GM18861 (cell line): ENCODE results near the gene RPRD1A.
"Not testable (repeated sequence)": the region's sequence is repeated elsewhere in the genome, so short reads cannot be mapped to it uniquely, and the experiment has no call there.

Experiments used
- ATAC-seq: cut with Tn5 transposase; IDR thresholded peaks from one replicate; pipeline ENCODE4 v1.9.1; 2021; ENCODE audit not compliant: unreplicated experiment

RPRD1A gene

DNA sequence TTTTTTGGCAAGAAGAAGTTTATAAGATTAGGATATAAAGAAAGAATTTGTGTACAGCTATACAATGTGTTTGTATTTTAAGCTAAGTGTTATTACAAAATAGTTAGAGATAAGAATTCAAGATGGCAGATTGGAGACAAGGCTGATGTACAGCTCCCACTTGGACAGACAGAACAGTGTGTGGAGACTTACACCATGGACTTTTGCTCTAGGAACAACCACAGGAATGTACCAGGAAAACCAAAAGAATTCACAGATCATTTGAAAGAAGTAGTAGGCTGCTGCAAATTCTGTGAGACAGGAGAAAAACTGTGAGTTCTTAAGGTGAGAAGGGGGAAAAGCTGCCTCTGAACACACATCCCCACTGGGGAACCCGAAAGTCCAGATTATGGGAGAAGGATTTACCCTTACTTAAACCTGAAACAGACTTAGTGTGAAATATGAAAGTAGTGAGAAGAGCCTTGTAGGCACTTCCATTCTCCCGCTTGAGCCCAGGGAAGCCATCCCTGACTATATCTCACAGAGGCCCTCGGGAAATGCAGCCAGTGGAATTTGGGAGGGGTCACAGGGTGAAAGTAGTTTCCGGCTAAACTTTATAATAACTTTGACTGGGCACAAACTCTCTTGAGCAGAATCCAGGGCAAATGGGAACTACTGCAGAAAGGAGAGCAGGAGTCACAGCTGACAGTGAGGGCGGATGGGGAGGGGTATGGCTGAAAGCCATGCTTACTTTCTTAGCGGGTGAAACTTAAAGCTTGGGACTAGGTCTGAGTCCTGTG lies 11.6 kb upstream of the RPRD1A start:
- ATAC-seq = no peak

DNA sequence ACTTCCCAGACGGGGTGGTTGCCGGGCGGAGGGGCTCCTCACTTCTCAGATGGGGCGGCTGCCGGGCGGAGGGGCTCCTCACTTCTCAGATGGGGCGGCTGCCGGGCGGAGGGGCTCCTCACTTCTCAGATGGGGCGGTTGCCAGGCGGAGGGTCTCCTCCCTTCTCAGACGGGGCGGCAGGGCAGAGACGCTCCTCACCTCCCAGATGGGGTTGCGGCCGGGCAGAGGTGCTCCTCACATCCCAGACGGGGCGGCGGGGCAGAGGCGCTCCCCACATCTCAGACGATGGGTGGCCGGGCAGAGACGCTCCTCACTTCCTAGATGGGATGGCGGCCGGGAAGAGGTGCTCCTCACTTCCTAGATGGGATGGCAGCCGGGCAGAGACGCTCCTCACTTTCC lies 10.4 kb upstream of the RPRD1A start:
- ATAC-seq = not testable (repeated sequence)

DNA sequence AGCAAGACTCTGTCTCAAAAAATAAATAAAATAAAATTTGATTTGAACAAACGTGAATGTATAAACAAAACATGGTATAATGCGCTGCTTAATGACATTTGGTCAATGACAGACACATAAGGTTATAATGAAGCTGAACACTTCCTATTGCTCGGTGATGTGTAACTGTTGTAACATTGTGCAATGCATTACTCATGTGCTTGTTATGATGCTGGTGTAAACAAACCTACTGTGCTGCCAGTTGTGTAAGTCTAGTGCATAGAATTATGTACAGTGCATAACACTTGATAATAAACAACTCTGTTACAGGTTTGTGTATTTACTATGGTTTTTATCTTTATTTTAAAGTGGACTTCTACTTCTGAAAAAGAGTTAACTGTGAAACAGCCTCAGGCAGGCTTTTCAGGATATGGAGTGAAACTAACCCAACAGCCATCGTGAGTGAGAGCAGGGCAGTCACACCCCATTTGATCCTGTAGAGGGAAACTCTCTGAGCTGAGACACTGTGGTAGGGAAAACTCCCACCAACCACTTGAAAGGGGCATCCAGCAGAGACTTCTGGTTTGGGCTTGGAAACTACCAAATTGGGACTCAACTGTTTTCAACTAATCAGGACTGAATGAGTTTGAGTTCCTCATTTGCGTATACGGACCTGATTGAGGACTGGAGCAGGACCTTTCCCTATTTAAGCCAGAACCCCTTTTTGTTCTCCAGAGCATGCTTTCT lies 8.7 kb upstream of the RPRD1A start:
- ATAC-seq = no peak

DNA sequence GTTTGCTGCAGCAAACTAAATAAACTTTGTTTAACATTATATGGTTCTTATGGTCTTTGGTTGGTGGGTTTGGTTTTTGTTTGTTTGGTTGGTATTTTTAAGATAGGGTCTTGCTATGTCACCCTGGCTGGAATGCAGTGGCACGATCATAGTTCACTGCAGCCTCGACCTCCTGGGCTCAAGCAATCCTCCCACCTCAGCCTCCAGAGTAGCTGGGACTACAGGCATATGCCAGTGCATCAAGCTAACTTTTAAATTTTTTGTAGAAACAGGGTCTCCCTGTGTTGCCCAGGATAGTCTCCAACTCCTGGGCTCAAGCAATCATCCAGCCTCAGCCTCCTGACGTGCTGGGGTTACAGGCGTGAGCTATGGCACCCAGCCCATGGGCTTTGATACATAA lies 7.1 kb upstream of the RPRD1A start:
- ATAC-seq = no peak

DNA sequence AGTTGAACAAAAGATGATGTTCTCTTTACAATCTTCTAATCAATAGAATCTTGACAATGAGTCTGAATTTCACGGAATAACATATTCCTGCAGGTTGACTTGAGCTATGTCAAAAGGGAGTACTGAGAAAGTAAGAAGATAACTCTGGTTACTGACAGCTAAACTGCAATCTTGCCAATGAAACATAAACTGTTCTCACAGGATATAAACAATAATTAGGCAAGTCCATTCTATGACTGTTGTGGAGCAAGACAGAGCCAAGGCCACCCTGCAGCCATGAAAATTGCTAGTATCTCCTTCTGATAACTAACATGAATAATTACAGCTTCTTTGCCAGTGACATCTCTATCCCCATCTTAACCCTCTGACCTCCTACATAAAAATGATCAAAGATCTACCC lies 6.3 kb upstream of the RPRD1A start:
- ATAC-seq = no peak

DNA sequence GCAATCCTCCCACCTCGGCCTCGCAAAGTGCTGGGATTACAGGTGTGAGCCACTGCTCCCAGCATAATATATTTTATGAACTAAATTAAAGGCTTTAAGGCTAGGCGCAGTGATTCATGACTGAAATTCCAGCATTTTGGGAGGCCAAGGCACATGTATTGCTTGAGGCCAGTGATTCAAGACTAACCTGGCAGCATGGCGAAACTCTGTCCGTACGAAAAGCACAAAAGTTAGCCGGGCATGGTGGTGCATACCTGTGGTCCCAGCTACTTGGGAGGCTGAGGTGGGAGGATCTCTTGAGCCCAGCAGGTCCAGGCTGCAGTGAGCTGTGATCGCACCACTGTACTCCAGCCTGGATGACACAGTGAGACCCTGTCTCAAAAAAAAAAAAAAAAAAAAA lies 5.0 kb upstream of the RPRD1A start:
- not testable (repeated sequence) for ATAC-seq

DNA sequence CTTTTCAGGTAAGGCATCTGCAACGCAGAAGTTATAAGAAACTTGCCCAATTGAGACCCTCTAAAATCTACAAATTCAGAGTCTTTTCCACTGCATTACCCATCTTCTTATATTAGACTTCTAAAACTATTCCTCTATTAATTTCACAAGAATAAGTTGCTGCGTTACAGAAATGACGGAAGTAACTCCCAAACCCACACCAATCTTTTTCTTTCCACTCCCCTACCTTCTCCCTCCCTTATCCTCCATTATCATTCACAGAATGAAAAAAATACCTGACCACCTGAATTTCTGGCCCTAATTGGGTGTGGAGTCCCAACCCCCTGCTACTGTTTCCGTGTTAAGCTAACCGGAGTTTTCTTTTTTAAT lies 689 bp downstream of the RPRD1A start:
- no peak for ATAC-seq

DNA sequence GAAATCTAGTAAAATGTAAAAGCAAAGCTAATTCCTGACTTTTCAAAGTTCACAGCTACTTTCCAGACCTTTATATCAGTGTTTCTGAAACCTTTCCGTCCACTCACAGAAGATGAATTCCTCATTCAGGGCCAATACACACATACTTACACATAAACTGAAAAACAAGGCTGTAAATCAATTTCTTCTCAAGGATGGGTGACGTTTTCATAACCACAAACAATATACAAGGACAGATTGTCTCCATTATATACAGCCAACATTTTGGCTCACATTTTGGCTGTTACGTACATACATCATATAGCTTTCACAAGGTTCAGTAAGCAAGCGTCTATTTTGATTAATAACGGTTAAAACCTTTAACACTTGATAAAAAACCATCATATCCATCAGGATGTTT lies 1.4 kb downstream of the RPRD1A start:
- ATAC-seq = no peak

DNA sequence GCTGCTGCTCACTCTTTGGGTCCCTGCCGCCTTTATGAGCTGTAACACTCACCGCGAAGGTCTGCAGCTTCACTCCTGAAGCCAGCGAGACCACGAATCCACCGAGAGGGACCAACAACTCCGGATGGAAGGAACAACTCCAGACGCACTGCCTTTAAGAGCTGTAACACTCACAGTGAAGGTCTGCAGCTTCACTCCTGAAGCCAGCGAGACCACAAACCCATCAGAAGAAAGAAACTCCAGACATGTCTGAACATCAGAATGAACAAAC lies 2.6 kb downstream of the RPRD1A start:
- not testable (repeated sequence) for ATAC-seq

DNA sequence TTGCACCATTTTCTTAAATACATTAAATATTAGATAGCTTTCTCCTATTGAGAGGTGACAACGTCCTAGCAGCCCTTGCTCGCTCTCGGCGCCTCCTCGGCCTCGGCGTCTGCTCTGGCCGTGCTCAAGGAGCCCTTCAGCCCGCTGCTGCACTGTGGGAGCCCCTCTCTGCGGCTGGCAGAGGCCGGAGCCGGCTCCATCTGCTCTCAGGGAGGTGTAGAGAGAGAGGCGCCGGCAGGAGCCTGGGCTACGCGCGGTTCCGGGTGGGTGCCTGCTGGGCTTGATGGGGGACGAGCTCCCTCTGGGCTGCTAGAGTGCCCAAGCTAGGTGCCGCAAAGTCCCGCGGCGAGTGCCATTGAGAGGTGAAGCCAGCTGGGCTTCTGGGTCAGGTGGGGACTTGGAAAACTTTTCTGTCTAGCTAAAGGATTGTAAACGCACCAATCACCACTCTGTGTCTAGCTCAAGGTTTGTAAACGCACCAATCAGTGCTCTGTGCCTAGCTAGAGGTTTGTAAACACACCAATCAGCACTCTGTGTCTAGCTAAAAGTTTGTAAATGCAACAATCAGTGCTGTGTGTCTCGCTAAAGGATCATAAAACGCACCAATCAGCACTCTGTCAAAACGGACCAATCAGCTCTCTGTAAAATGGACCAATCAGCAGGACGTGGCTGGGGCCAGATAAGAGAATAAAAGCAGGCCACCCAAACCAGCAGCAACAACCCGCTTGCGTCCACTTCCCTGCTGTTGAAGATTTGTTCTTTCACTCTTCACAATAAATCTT lies 3.1 kb downstream of the RPRD1A start:
- ATAC-seq = no peak

DNA sequence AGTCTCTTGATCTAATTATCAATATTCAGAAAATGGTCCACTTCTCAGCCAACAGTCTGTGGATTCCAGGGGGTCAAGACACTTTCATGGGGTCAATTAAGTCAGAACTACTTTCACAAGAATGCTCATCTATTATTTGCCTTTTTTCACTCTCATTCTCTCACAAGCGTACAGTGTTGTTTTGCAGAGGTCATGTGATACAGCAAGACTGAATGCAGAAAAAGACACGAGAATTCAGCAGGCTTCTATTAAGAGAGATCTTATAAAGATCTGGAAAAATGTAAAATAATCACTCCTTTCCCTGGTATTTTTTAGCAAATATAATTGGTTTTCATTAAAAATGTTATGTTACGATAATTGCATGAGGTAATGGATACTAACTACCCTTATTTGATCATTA lies 8.7 kb downstream of the RPRD1A start:
- no peak for ATAC-seq

DNA sequence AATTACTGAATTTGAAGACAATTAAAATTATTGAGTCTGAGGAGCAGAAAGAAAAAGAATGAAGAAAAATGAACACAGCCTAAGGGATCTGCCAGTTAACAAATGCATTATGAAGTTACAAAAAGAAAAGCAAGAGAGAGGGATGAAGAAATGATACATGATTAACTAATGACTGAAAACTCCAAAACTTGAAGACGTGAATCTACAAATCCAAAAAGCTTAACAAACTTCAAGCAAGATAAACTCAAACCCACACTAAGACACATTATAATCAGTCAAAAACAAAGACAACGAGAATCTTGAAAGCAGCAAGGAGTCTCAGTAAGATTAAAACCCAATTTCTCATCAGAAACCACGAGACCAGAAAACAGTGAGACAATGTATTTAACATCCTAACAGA lies 15.6 kb downstream of the RPRD1A start:
- no peak for ATAC-seq

DNA sequence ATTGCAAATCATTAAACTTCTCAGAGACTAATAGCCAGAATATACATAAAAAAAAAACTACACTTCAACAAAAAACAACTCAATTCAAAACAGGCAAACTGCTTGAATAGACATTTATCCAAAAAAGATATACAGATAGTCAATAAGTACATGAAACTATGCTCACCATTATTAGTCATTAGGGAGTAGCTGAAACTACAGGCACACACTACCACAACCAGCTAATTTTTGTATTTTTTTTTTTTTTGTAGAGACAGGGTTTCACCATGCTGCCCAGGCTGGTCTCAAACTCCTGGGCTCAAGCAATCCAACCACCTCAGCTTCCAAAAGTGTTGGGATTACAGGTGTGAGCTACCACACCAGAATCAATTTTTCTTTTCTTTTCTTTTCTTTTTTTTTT lies 16.9 kb downstream of the RPRD1A start:
- no peak for ATAC-seq

DNA sequence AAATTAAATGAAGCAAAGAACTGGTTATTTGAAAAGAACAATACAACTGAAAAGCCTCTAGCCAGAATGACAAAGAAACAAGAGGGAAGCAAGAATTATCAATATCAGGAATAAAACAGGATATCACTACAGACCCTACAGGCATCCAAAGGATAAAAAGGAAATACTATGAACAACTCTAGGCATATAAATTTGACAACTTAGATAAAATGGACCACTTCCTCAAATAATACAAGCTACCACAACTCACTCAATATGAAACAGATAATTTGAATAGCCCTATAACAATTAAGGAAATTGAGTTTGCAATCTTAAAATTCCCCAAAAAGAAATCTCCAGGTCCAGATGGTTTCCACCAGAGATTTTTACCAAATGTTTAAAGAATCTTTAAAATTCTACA lies 19.8 kb downstream of the RPRD1A start:
- ATAC-seq = no peak

DNA sequence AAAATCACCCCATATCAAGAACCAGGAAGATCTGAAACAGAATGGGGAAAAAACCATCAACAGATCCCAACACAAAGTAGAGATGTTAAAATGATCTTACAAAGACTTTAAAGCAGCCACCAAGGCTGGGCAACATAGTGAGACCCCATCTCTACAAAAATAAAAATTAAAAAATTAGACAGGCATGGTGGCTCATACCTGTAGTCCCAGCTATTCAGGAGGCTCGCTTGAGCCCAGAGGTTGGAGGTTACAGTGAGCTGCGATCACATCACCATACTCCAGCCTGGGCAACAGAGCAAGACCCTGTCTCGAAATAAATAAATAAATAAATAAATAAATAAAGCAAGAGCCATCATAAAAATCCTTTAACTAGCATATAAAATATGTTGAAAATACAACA lies 20.5 kb downstream of the RPRD1A start:
- no peak for ATAC-seq

DNA sequence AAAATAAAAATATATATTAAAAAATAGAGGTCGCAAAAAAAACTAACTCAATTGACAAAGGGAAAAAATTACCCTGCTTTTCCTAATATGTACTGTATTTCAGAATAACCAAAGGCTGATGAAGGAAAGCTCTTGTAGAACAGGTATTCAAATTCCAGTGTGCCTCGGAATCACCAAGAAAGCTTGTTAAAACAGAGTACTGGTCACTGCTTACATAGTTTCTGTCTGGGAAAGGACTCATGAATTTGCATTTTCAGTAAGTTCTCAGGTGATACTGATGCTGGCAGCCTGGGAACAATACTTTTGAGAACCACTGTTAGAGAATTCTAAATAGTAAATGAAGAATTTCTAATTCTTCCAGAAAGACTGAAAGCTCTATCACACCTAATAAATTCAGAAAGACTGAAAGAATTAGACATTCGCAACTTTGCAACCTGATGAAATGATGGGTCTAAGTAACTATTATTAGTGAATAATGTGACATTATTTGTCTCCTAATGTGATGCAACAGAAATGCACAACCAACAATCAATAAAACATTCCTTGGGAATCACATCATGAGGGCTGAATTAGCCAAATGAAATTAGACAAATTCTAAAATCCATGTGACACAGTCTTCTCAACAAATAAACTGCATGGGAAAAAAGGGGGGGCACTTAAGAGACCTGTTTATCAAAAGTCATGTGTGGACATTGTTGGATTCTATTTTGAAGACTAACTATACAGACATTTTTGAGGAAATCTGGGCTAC lies 21.9 kb downstream of the RPRD1A start:
- no peak for ATAC-seq

DNA sequence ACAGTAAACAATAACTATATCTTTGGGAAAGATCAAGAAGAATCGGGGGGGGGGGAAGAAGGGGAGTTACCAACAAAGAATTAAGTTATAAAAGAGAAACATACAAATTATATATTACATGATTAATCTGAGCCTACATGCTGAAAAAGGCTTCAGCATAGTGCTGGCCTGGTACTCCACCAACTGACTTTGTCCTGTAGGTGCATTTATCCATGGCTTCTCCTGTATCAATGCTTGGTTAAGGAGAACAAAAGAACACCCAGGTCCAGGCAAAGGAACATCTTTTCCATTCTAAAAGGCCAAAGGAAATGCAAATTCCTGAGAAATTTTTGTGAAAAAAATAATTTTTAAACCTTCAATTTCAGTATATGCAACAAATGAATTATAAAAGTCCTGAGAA lies 24.2 kb downstream of the RPRD1A start:
- ATAC-seq = no peak

DNA sequence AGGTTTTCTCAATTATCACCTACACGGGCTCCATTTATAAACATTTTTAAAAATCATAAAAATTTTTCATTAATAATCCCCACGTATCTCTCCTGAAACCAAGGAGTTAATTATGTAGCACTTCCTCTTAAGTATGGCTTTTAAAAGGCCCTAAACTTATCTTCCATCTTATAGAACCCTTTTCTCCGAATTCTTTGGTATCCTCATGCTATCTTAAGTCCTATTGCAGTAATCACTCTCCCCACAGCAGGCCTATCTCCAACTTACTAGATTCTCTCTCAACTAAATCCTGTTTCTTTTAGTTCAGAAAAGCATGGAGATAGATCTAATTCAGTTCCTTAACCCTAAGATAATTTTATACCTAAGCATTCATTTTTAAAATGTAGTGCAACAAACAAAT lies 26.2 kb downstream of the RPRD1A start:
- ATAC-seq = no peak

DNA sequence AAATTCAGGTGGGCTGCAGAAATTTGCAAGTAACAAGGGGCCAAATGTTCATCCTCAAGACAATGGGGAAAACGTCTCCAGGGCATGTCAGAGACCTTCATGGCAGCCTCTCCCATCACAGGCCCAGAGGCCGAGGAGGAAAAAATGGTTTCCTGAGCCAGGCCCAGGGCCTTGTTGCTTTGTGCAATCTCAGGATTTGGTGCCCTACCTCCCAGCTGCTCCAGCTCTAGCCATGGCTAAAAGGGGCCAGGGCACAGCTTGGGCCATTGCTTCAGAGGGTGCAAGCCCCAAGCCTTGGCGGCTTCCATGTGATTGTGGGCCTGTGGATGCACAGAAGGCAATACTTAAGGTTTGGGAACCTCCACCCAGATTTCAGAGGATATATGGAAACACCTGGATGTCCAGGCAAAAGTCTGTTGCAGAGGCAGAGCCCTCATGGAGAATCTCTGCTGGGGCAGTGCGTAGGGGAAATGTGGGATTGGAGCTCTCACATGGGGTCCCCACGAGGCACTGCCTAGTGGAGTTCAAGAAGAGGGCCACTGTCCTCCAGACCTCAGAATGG lies 29.2 kb downstream of the RPRD1A start:
- ATAC-seq = no peak

DNA sequence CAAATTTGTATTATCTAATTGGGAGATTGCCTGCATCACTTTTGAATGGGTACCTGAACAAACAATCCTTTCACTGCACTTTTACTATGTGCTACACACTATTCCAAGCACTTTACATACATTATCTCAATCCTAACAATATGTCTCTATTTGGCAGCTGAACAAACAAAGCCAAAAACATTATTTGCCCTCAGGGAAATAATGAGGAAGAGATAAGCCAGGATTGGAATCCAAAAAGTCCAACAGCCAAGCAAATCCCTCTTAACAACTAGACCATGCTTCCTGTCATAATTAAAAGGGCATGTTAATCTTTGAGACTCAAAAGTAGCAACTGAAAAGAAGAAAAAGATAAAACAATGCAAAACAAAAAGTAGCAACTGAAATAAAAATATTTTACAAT lies 32.1 kb downstream of the RPRD1A start:
- ATAC-seq = no peak

DNA sequence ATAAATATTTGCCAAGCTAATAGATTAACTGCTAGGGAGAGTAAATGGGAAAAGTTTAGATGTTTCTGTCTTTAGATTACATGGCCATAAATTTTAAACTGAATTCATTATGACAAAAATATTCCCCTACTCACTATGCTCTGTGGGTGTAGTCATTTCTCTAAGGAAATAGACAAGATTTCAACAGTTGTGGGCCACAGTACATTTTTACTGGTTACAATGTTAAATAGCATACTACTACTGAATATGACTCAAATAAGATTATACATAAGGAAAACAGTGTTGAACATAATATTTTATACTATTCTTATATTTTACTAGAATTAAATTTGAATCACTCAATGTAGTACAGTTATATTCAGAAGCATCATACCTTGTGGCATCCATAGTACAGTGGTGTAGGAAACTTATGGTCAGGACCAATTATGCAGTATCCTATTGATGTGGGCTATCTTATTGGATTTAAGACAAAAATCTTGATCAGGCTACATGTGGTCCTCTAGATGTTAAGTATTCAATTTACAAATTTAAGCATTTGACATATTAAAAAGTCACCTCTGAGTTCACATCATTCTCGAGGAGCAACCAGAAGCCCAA lies 33.0 kb downstream of the RPRD1A start:
- ATAC-seq = no peak
